HEK293T (cell line): Measurements from ENCODE around the gene FXN.
"Not testable (repeated sequence)": the region's sequence is repeated elsewhere in the genome, so short reads cannot be mapped to it uniquely, and the experiment has no call there.

Source experiments
- ARNT ChIP-seq: fragments of 450-650 bp; IDR thresholded peaks from 2 replicates; pipeline ENCODE4 v1.6.1; 2017; ENCODE audit warnings: mild to moderate bottlenecking
- ELF4 ChIP-seq: fragments of 450-650 bp; IDR thresholded peaks from 2 replicates; pipeline ENCODE4 v1.6.1; 2017; ENCODE audit warnings: antibody characterized with exemption
- FOXA1 ChIP-seq: fragments of 450-650 bp; IDR thresholded peaks from 2 replicates; pipeline ENCODE4 v1.6.1; 2016; ENCODE audit warnings: mild to moderate bottlenecking
- FOXK2 ChIP-seq: fragments of 450-650 bp; IDR thresholded peaks from 2 replicates; pipeline ENCODE4 v1.6.1; 2016; ENCODE audit warnings: mild to moderate bottlenecking
- FOXM1 ChIP-seq: fragments of 450-650 bp; IDR thresholded peaks from 2 replicates; pipeline ENCODE4 v1.6.1; 2017; ENCODE audit warnings: mild to moderate bottlenecking, borderline replicate concordance
- HDGF ChIP-seq: fragments of 450-650 bp; IDR thresholded peaks from 2 replicates; pipeline ENCODE4 v1.6.1; 2017; ENCODE audit warnings: antibody characterized with exemption, borderline replicate concordance
- LEF1 ChIP-seq: fragments of 450-650 bp; IDR thresholded peaks from 2 replicates; pipeline ENCODE4 v1.6.1; 2017; ENCODE audit warnings: mild to moderate bottlenecking, borderline replicate concordance
- PKNOX1 ChIP-seq: fragments of 450-650 bp; IDR thresholded peaks from 2 replicates; pipeline ENCODE4 v1.6.1; 2016
- SP1 ChIP-seq: fragments of 450-650 bp; IDR thresholded peaks from 2 replicates; pipeline ENCODE4 v1.6.1; 2017
- SUZ12 ChIP-seq: fragments of 450-650 bp; IDR thresholded peaks from 2 replicates; pipeline ENCODE4 v1.6.1; 2016; ENCODE audit warnings: mild to moderate bottlenecking
- TARDBP ChIP-seq: fragments of 450-650 bp; IDR thresholded peaks from 2 replicates; pipeline ENCODE4 v1.6.1; 2016

DNA sequence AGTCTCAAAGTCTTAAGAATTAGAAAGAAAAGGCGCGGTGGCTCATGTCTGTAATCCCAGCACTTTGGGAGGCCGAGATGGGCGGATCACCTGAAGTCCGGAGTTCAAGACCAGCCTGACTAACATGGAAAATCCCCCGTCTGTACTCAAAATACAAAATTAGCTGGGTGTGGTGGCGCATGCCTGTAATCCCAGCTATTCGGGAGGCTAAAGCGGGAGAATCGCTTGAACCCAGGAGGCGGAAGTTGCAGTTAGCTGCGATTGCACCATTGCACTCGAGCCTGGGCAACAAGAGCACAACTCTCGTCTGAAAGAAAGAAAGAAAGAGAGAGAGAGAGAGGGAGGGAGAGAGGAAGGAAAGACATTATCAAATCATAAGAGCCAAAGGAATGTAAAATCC, 73.2 kb downstream of the FXN start:
- TF ChIP-seq LEF1, SP1, ARNT, FOXK2, SUZ12, FOXA1, PKNOX1, ELF4, TARDBP, HDGF, FOXM1: not testable (repeated sequence)
